HG02678 (cell line): Measurements from ENCODE around the gene HS3ST1.
"Not testable (repeated sequence)": the region's sequence is repeated elsewhere in the genome, so short reads cannot be mapped to it uniquely, and the experiment has no call there.

Experiments used
- ATAC-seq: cut with Tn5 transposase; IDR thresholded peaks from one replicate; pipeline ENCODE4 v1.9.1; 2021; ENCODE audit warnings: mild to moderate bottlenecking, moderate library complexity; ENCODE audit not compliant: unreplicated experiment

The HS3ST1 gene

GRCh38 chr4:11404431-11404830 lies 24.3 kb downstream of the HS3ST1 start:
- ATAC-seq = no peak

- peak; percentile 48 for ATAC-seq
Observed at GRCh38 chr4:11402192-11402591, 26.5 kb downstream of the HS3ST1 start.

GRCh38 chr4:11399461-11399971 lies 29.2 kb downstream of the HS3ST1 start:
- ATAC-seq = no peak

GRCh38 chr4:11397819-11398610 lies 30.7 kb downstream of the HS3ST1 start:
- ATAC-seq = peak; percentile 69

GRCh38 chr4:11397146-11397545 lies 31.5 kb downstream of the HS3ST1 start:
- no peak for ATAC-seq

GRCh38 chr4:11393551-11393950 lies 35.1 kb downstream of the HS3ST1 start:
- no peak for ATAC-seq

- not testable (repeated sequence) for ATAC-seq
Observed at GRCh38 chr4:11384072-11384471, 44.6 kb downstream of the HS3ST1 start.

GRCh38 chr4:11376571-11376970 lies 52.1 kb downstream of the HS3ST1 start:
- ATAC-seq = no peak

- no peak for ATAC-seq
Observed at GRCh38 chr4:11376146-11376545, 52.5 kb downstream of the HS3ST1 start.

- ATAC-seq = no peak
Observed at GRCh38 chr4:11368701-11369115, 60.0 kb downstream of the HS3ST1 start.

- ATAC-seq = no peak
Observed at GRCh38 chr4:11367371-11367770, 61.3 kb downstream of the HS3ST1 start.

- ATAC-seq = no peak
Observed at GRCh38 chr4:11366859-11367258, 61.8 kb downstream of the HS3ST1 start.

- no peak for ATAC-seq
Observed at GRCh38 chr4:11365039-11365438, 63.7 kb downstream of the HS3ST1 start.

GRCh38 chr4:11359591-11359990 lies 69.1 kb downstream of the HS3ST1 start:
- no peak for ATAC-seq

- no peak for ATAC-seq
Observed at GRCh38 chr4:11355226-11355625, 73.5 kb downstream of the HS3ST1 start.

GRCh38 chr4:11354531-11354930 lies 74.2 kb downstream of the HS3ST1 start:
- ATAC-seq = no peak

GRCh38 chr4:11348449-11349088 lies 80.1 kb downstream of the HS3ST1 start:
- ATAC-seq = no peak

- ATAC-seq = no peak
Observed at GRCh38 chr4:11344916-11345315, 83.8 kb downstream of the HS3ST1 start.

- no peak for ATAC-seq
Observed at GRCh38 chr4:11343536-11343935, 85.2 kb downstream of the HS3ST1 start.
